ENCODE data around the gene PRIM2.
"Not testable (repeated sequence)": the region's sequence is repeated elsewhere in the genome, so short reads cannot be mapped to it uniquely, and the experiment has no call there.

PRIM2 gene, protein sequence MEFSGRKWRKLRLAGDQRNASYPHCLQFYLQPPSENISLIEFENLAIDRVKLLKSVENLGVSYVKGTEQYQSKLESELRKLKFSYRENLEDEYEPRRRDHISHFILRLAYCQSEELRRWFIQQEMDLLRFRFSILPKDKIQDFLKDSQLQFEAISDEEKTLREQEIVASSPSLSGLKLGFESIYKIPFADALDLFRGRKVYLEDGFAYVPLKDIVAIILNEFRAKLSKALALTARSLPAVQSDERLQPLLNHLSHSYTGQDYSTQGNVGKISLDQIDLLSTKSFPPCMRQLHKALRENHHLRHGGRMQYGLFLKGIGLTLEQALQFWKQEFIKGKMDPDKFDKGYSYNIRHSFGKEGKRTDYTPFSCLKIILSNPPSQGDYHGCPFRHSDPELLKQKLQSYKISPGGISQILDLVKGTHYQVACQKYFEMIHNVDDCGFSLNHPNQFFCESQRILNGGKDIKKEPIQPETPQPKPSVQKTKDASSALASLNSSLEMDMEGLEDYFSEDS

GRCh38 chr6:57317060-57317943, at the start of gene PRIM2:
Gene PRIM2, plus strand, starts transcription at chr6:57317630. Its CDS starts 816 bp downstream, at chr6:57318446.
- peak; percentile 64 to 79 (median 75) for DNase-seq

DNA sequence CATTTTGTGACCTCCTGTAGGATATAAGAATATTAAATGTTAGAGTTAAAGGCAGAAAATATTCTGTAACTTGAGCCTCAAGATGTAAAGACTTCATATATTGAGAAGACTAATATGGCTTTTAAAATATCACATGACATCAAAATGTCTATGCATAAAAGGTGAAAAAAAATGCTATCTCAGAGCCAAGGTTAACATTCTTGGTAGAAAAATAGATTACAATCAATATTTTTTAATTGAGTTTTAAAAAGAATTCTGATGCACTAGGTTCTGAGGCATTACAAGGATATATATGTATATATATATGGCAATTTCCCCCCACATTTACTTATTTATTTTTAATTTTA, 49.2 kb upstream of the PRIM2 start:
- no peak for DNase-seq

GRCh38 chr6:57274113-57274824, 43.2 kb upstream of the PRIM2 start:
- DNase-seq = not testable (repeated sequence)

DNA sequence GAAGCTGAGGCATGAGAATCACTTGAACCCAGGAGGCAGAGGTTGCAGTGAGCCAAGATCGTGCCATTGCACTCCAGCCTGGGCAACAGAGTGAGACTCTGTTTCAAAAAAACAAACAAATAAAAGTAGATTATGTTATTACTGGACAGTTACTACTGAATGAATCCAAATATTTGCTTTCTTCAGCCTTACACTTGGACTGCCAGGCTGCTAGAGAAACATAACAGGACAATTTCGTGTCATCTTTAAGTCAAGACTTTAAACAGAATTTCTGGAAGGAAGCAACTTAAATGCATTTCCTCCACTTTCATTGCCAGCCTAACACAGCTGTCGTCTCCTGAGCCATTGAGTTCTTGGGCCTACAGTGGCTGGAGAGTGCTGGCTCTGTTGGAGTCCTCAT, 42.0 kb upstream of the PRIM2 start:
- DNase-seq = no peak

DNA sequence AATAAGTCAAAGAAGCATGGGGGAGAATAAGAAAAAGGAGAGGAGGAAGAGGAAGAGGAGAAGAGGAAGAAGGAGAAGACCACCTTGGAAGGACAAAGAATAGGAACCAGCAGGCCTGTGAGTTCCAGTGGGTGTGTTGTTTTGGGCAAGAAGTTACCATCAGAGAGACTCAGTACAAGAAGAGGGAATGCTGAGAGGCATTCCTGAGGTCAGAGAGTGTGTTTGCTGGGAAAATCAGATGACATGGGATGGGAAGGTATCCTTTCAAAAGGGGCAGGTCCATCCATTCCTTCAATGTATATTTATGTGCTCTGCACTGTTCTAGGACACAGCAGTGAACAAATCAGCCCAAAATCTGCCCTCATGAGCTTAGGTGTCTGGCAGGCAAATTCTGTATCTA, 40.5 kb upstream of the PRIM2 start:
- DNase-seq = no peak

DNA sequence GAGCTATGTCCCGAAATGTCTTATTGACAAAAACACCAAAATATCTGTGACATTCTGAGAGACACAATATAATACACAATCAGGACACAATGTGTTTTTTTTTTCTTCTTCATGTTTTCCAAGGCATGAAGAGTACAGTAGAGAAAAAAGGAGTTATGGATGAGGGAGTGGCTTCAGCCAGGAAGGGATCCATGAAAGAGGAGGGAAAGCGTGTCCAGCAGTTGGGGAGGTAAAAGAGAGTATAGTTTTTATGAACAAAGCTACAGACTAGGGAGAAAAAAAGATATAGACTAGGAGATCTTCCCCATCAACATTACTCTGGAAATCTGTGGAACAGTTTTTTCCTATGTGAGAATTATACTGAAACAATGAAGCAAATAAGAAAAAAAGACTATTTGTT, 38.9 kb upstream of the PRIM2 start:
- no peak for DNase-seq

DNA sequence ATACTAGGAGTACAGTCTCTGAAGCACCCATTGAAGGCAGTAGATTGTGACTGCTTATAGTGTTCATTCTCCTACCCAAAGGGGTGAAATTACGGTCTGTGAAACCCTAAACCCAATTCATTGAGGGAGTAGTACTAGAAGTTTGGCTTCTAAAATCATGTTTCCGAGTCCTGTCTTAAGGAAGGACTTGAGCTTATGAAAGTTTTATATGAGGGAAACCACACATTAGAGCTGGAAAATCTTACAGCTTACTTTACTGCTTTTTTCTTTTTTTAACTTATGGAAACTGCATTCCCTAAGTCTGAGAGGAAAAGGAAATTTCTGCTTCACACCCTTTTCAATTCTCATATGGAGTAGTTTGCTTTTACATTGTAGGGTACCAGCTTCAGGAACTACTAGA, 38.4 kb upstream of the PRIM2 start:
- no peak for DNase-seq

DNA sequence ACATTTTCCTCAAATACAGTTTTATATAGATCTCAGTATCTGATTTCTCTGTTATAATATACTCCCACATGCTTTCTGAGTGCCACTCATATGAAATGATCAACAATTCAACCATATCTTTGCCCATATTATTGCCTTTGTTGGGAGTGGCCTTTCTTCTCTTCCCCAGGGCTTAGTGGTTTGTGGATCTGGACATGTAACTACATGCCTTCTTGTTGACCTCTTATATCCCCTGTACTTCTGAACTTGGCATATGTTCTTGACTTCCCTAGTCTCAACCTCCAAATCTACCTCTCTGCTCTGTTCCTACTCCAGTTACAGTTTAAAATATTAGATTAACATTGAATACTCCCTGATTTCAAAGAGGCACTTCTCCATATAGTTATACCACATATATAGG, 34.3 kb upstream of the PRIM2 start:
- DNase-seq = no peak

DNA sequence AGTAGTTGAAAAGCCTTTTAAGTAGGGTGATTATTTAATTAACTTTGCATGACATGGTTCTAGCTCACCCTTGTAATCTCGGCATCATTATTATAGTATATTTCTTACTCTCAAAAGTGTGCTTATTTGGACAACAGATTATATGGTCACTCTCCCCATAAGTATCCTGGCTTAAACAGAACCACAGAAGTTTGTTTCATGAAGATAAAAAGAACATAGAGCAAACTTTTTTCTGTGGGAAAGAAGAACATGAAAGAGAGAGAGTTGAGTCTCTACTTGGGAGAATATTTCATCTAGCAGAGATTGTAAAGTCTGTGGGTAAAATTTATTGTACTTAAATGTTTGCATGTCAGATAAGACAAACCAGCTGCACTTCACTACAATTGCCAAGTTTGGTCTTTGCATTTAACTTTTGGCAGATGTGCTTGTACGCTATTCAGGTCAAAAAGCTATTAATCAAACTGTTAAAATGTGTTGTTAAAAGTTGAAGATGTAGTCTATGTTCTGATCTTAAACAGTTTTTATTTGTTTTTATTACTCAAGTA, 33.4 kb upstream of the PRIM2 start:
- no peak for DNase-seq

DNA sequence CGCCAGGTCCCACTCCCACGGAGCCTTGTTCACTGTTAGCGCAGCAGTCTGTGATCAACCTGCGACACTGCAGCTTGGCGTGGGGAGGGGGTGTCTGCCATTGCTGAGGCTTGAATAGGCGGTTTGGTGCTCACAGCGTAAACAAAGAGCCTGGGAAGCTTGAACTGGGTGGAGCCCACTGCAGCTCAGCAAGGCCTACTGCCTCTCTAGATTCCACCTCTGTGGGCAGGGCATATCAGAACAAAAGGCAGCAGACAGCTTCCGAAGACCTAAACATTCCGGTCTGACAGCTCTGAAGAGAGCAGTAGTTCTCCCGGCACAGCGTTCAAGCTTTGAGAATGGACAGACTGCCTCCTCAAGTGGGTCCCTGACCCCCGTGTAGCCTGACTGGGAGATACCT, 29.3 kb upstream of the PRIM2 start:
- DNase-seq = not testable (repeated sequence)

GRCh38 chr6:57293472-57293871, 24.0 kb upstream of the PRIM2 start:
- not testable (repeated sequence) for DNase-seq

- DNase-seq = no peak
These were observed 22.5 kb upstream of the PRIM2 start for GRCh38 chr6:57294862-57295445.

DNA sequence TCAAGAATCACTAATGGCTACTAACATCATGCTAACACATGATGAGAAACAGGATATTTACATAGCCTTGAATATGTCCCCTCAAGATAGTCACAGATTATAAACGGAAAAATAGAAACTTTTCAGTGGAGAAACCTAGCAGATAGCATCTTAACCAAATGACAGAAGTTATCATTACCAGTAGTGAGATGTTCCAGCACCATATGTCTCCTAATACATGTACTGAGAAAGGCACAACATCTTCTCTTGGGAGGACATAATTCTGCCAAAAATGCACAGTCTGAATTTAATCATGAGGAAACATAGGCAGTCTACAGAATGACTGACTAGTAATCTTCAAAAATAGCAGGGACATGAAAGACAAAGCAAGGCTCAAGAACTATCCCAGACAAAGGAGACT, 19.9 kb upstream of the PRIM2 start:
- no peak for DNase-seq

GRCh38 chr6:57298741-57299140, 18.7 kb upstream of the PRIM2 start:
- DNase-seq = no peak

- DNase-seq = no peak
These were observed 15.7 kb upstream of the PRIM2 start for GRCh38 chr6:57301757-57302156.

GRCh38 chr6:57302477-57302876, 15.0 kb upstream of the PRIM2 start:
- no peak for DNase-seq

- DNase-seq = no peak
These were observed 13.3 kb upstream of the PRIM2 start for GRCh38 chr6:57303931-57304681.

DNA sequence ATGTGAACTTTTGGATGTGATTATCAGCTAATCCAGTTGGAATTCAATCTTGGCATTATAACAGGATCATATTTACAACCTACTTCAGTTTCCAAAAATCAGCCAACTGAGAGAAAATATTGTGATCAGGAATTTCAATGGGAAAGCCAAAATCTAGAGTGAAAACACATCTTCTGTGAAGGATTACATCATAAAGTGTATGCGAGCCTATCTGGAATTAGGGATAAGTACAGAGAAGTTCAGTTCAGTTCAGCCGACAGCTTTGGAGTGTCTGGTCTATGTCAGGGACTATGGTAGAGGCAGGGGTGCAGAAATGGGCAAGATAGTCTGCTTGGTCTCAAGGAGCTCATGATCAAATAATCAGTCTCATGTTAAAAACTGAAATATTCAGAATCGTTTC, 12.3 kb upstream of the PRIM2 start:
- DNase-seq = no peak

DNA sequence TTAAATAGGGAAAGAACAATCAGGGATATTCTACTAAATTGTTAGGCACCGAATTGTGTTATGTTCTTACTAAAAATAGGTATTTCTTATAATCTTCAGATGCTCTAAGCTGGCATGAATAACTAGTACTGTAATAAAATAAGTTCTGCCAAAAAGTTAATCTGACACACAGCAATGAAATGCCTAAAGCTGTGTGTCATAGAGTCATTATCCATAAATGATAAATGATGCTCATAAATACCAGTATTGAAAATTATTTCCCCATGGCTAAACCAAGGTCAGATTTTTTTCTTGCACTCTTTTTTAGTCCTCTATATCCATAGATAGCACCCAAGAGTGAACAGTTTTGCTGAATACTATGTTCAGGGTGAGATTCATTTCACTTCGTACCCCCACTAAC, 11.7 kb upstream of the PRIM2 start:
- no peak for DNase-seq

GRCh38 chr6:57306273-57306672, 11.2 kb upstream of the PRIM2 start:
- DNase-seq = no peak

GRCh38 chr6:57307850-57308249, 9.6 kb upstream of the PRIM2 start:
- no peak for DNase-seq

- not testable (repeated sequence) for DNase-seq
These were observed 8.7 kb upstream of the PRIM2 start for GRCh38 chr6:57308755-57309154.

Data from stimulated activated naive CD4-positive, alpha-beta T cell (primary cell).